ENCODE measurements around the gene ALKBH3.

ALKBH3 gene

DNA sequence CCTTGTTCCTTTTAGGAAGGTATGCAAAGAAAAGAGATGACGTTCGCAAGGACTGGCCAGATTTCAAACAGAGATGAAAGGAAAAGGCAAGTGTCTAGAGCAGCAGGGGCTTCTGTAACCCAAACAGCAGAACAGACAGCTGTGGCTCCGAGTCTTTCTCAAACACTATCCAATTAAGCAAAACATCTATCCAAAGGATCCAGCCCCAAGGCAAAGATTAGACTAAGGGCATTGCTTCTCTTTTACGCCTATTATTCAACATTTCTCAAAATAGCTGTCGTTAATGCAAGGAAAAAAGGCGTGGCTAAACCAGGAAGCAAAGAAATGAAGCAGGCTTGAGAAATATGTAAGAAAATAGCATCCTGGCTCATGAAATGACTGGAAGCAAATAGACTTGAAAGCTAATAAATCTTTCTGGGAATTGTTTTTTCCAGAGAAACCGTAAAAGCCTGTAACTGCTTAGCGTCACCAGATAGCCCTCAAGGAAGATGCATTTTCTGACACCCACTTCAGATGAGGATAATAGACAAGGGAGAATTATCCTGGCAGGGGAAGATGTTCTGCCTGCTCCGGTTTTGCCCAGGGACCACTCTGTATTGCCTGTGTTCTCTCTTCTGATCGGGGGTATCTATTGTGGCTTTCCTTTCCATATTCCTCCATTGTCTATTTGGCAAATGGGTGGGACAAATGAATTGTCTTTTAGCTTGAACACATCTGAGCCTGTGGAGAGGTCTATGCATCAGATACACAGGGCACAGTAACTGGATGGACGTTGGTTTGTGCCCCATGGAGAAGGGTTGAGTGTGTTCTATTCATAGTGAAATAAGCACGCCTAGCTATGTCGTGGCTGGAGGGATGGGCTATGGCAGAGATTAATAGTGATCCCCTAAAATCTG is 82.0 kb downstream of the ALKBH3 start:
- no peak for DNase-seq (ENCODE audit: low spot score)

DNA sequence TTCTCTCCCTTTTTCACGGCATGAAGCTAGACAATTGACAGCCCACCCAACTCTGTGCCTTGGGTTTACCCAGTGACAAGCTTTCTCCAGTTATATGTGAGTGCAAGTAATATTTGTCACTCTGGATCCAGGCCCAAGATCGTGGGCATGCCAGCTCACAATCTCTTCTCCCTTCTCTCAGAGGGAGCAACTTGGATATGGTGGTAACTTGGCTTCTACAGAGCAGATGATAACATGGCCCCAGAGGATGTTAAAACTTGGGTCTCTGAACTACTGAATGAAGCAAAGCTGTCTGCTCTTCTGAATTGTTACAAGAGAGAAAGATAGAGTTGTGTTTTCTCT is 82.6 kb downstream of the ALKBH3 start:
- DNase-seq (ENCODE audit: low spot score): no peak

DNA sequence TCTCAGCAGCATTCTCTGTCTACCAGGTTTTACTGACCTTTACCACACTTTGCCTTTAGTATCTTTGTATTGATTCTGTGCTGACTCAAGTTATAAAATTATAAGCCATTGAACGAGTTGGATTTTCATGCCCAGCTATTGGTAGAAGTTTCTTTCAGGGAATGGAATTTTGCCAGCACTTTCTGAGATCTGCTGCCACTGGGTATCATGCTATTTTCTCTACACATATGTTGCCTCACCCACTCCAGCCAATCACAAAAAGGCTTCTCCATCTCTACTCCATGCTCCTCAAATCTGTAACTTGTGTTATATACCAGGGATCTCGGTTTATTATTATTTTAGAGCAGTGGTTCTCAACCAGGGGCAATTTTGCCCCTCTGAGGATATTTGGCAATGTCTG is 87.0 kb downstream of the ALKBH3 start:
- no peak for DNase-seq (ENCODE audit: low spot score)

DNA sequence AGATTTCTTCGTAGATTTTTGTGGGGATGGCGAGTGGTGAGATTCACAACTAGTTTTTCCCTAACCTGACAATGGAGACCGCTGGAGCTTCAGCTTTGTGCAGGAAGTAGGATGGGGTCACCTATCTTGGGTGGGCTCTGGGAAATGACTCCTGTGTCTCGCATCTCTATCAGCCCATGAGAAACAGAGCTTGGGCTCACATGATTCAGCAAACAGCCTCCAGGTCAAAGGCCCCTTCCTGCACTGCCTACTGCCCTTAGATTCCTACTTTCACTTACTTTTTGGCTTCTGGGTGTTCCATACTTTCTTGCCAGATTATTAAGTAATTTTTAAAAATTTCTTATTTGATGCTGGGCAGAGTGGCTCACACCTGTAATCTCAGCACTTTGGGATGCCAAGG is 88.1 kb downstream of the ALKBH3 start:
- no peak for DNase-seq (ENCODE audit: low spot score)

DNA sequence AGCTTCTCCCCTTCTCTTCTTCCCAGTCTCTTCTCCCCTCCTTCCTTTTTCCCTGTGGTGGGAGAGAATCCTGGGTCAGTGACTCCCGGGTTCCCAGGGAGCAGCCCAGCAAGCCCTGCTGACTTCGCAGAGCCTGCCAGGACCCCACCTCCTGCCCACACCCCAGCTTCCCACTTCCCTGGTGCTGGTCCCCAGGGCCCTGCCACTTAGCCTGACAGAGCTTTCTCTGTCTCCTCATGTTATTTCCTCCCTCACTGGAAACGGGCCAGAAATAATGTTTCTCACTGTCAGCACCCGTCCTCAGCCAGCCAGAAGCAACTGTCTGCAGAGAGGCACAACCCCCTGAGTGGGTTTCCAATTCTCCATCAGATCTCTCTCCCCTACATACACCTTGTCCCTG is 88.9 kb downstream of the ALKBH3 start:
- DNase-seq (ENCODE audit: low spot score): no peak

All from iPS-NIHi11 (cell line).